HUDEP-2 (cell line): Measurements from ENCODE around the gene SOX4.

Experiments
- DNase-seq, 76 experiments: peaks; one replicate each; lab custom pipeline; 2025; ENCODE audit not compliant: unreplicated experiment in 76 of 76; lab: John Stamatoyannopoulos, UW

SOX4 gene

GRCh38 chr6:21611485-21611884, 17.9 kb downstream of the SOX4 start:
- no peak for DNase-seq

GRCh38 chr6:21612067-21612745, 18.7 kb downstream of the SOX4 start:
- no peak for DNase-seq

GRCh38 chr6:21613809-21614208, 20.3 kb downstream of the SOX4 start:
- DNase-seq = no peak

GRCh38 chr6:21614226-21614625, 20.7 kb downstream of the SOX4 start:
- no peak for DNase-seq

GRCh38 chr6:21615504-21615903, 22.0 kb downstream of the SOX4 start:
- no peak for DNase-seq

- no peak for DNase-seq
Measured at GRCh38 chr6:21616005-21616404, 22.5 kb downstream of the SOX4 start.

- no peak for DNase-seq
Measured at GRCh38 chr6:21625642-21626041, 32.1 kb downstream of the SOX4 start.

- no peak for DNase-seq
Measured at GRCh38 chr6:21626756-21627155, 33.2 kb downstream of the SOX4 start.

GRCh38 chr6:21628160-21628559, 34.6 kb downstream of the SOX4 start:
- no peak for DNase-seq

- DNase-seq = no peak
Measured at GRCh38 chr6:21633511-21634109, 40.1 kb downstream of the SOX4 start.

- no peak for DNase-seq
Measured at GRCh38 chr6:21634582-21634981, 41.0 kb downstream of the SOX4 start.

- DNase-seq = no peak
Measured at GRCh38 chr6:21636876-21637275, 43.3 kb downstream of the SOX4 start.

- DNase-seq = no peak
Measured at GRCh38 chr6:21639316-21639715, 45.8 kb downstream of the SOX4 start.
